ENCODE data around the gene STK32B.

Gene STK32B

GRCh38 chr4:5222047-5222446 is 170.8 kb downstream of the STK32B start:
- TF ChIP-seq GATA2 (IDR thresholded peaks at IDR 0.05; ENCODE audit: low read depth, low read length) (no peak), GATA3 (IDR thresholded peaks at IDR 0.05; ENCODE audit: low read depth, low read length) (no peak)

- no peak for TF ChIP-seq GATA2 (IDR thresholded peaks at IDR 0.05; ENCODE audit: low read depth, low read length)
- no peak for TF ChIP-seq GATA3 (IDR thresholded peaks at IDR 0.05; ENCODE audit: low read depth, low read length)
Measured at GRCh38 chr4:5222951-5223350, 171.7 kb downstream of the STK32B start.

DNA sequence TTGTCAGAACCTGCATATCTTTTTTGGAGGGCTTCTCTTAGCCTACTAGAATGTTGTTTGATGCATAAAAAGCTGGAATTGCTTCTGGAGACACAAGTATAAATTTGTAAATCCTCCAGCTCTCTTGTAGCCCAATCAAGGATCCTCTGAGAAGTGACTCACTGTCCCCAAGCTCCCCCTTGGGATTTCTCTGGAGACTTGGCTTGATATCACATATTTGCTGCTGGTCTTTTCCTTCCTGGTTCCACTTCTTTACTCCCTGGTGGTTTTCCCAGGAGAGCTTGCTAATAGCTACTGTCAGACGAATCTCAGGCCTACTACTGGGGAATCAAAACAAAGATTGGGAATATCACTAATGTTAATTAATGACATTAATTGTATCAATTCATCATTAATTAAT is 173.1 kb downstream of the STK32B start:
- TF ChIP-seq GATA3 (IDR thresholded peaks at IDR 0.05; ENCODE audit: low read depth, low read length) (no peak), GATA2 (IDR thresholded peaks at IDR 0.05; ENCODE audit: low read depth, low read length) (no peak)

DNA sequence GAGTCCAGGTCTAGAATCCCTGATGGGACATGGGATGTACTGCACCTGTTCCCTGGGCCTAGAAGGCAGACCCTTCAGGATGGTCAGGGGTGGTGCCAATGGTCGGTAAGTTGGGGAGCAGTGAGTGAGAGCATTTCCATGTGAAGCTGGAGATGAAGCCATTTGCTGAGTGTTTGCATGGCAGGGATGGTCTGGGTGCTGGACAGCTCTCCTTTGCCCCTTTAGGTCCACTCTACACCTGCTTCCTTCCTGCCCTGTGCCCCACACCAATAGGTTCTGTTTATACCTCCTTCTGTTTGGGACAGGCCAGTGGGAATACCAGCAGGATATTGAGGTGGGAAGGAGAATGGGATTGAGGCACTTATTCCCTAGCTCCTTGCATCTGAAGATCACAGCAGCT is 181.3 kb downstream of the STK32B start:
- TF ChIP-seq GATA3 (IDR thresholded peaks at IDR 0.05; ENCODE audit: low read depth, low read length) (no peak), GATA2 (IDR thresholded peaks at IDR 0.05; ENCODE audit: low read depth, low read length) (no peak)

DNA sequence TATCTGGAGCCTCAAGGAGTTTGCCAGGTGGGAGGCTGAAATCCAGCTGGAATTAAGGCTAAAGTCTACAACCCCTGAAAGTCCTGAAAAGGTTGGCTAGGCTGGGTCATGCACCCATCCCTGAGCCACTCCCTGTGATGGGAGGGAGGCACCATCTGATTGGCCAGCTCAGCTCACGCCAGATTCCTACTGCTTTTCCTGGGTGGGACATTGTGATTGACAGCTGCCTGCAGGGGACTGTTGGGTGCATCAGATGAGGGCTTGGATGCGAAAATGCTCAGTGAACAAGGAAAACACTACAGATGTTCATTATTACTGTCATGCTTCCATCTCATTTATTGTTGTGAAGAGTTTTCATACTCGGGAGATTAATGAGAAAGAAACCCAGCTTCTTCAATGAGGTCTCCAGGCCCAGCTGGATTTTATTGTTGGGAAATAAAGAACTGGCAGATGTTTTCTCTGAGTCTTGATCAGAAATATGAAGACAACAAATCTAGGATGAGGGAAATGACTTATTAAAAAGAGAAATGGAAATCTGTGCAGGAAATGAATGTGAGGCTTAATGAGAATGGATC is 185.9 kb downstream of the STK32B start:
- no peak for TF ChIP-seq GATA2 (IDR thresholded peaks at IDR 0.05; ENCODE audit: low read depth, low read length)
- no peak for TF ChIP-seq GATA3 (IDR thresholded peaks at IDR 0.05; ENCODE audit: low read depth, low read length)

DNA sequence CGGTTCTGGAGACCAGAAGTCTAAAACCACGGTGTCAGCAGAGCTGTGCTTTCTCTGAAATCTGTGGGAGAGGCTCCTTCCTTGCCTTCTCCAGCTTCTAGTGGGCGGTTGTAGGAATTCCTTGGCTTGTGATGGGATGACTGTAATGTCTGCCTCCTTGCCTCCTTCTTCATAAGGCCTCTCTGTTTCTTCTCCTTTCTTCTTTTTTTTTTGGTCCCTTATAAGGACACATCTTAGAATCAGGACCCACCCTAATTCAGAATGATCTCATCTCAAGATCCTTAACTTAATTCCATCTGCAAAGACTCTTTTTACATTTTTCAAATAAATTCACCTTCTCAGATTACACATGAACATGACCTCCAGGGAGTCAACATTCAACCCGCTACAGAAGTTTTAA is 186.9 kb downstream of the STK32B start:
- TF ChIP-seq GATA3 (IDR thresholded peaks at IDR 0.05; ENCODE audit: low read depth, low read length) (no peak), GATA2 (IDR thresholded peaks at IDR 0.05; ENCODE audit: low read depth, low read length) (no peak)

GRCh38 chr4:5247735-5248134 is 196.5 kb downstream of the STK32B start:
- no peak for TF ChIP-seq GATA2 (IDR thresholded peaks at IDR 0.05; ENCODE audit: low read depth, low read length)
- TF ChIP-seq GATA3 (IDR thresholded peaks at IDR 0.05; ENCODE audit: low read depth, low read length), result no peak

DNA sequence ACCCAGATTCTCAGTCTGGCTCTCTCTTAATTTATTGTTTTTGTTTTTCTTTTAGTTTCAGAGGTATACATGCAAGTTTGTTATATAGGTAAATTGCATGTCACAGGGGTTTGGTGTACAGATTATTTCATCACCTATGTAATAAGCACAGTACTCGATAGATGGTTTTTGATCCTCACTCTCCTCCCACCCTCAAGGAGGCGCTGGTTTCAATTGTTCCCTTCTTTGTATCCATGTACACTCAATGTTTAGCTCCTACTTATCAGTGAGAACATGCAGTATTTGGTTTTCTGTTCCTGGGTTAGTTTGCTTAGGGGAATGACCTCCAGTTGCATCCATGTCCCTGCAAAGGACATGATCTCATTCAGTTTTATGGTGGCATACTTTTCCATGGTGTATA is 198.4 kb downstream of the STK32B start:
- no peak for TF ChIP-seq GATA3 (IDR thresholded peaks at IDR 0.05; ENCODE audit: low read depth, low read length)
- TF ChIP-seq GATA2 (IDR thresholded peaks at IDR 0.05; ENCODE audit: low read depth, low read length), result no peak

- TF ChIP-seq GATA3 (IDR thresholded peaks at IDR 0.05; ENCODE audit: low read depth, low read length) (no peak), GATA2 (IDR thresholded peaks at IDR 0.05; ENCODE audit: low read depth, low read length) (no peak)
Measured at GRCh38 chr4:5256421-5256820, 205.1 kb downstream of the STK32B start.

- TF ChIP-seq GATA2 (IDR thresholded peaks at IDR 0.05; ENCODE audit: low read depth, low read length) (no peak), GATA3 (IDR thresholded peaks at IDR 0.05; ENCODE audit: low read depth, low read length) (no peak)
Measured at GRCh38 chr4:5257086-5257485, 205.8 kb downstream of the STK32B start.

DNA sequence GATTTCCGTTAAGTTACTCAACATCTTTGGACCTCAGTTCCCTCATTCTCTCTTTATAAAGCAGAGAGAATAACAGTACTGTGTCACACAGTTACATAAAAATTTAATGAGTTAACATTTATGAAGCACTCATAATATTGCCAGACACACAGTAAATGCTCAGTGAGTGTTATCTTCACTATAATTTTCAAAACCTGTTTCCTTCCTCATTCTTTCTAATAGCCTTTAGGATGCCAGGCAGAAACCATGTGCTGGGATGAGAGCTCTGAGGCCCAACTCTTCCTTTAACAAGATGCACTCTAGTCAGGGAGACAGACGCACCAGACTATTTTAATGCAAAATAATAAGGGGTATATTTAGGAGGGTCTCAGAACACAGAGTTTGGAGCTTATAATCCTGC is 208.2 kb downstream of the STK32B start:
- no peak for TF ChIP-seq GATA3 (IDR thresholded peaks at IDR 0.05; ENCODE audit: low read depth, low read length)
- no peak for TF ChIP-seq GATA2 (IDR thresholded peaks at IDR 0.05; ENCODE audit: low read depth, low read length)

- TF ChIP-seq GATA2 (IDR thresholded peaks at IDR 0.05; ENCODE audit: low read depth, low read length) (no peak), GATA3 (IDR thresholded peaks at IDR 0.05; ENCODE audit: low read depth, low read length) (no peak)
Measured at GRCh38 chr4:5260121-5260520, 208.8 kb downstream of the STK32B start.

DNA sequence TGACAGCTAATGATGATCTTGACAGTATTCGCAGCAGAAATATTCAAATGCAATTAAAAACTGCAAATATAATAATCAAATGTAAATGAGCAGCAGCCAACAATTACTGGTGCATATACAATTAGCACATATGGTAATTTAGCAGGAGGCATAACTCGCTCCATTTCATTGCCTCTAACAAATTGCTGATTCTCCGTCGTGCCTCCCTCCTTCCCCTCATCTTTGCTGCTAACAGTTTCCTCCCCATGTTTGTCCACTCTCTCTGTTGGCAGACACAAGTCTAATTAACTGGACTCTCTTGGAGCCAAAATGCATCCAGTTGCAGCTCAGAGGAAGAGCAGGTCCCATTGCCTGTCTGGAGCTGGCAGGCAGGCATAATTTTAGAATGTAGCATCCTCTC is 210.6 kb downstream of the STK32B start:
- TF ChIP-seq GATA2 (IDR thresholded peaks at IDR 0.05; ENCODE audit: low read depth, low read length) (no peak), GATA3 (IDR thresholded peaks at IDR 0.05; ENCODE audit: low read depth, low read length) (no peak)

DNA sequence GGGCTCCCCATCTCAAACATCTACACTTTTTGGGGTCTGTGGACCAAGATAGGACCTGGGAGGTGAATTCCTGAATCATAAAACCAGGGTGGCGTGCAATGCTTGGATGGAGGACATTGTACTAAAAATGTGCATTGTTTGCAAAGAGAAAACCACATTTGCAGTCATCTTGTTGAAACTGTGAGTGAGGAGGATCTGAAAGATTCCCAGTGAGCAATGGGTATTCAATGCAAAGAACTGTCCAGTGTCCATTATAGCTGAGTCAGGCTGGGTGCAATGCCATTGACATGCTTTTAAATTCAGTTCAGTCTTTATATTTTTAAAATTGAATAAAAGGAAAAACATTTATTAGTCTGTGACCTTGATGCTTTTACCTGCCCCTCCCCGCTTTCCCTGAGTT is 215.7 kb downstream of the STK32B start:
- TF ChIP-seq GATA2 (IDR thresholded peaks at IDR 0.05; ENCODE audit: low read depth, low read length) (no peak), GATA3 (IDR thresholded peaks at IDR 0.05; ENCODE audit: low read depth, low read length) (no peak)

DNA sequence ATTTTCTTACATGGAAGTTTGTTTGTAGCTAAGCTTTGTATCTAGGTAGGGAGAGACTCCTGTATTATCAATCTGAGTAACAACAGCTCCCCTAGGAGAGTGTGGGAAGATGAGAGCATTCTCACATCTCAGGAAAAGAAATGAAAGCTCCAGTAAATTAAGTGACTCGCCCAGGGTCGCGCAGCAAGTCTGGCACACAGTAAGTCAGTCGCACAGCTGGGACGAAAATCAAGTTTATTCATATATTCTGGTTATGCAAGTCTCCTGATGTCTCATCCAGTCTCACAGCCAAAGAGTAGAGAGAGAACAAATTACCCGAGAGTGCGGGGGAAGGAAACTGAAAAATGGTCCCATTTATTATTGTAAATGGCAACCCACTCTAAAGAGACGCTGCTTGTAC is 216.1 kb downstream of the STK32B start:
- no peak for TF ChIP-seq GATA2 (IDR thresholded peaks at IDR 0.05; ENCODE audit: low read depth, low read length)
- TF ChIP-seq GATA3 (IDR thresholded peaks at IDR 0.05; ENCODE audit: low read depth, low read length), result no peak

- TF ChIP-seq GATA2 (IDR thresholded peaks at IDR 0.05; ENCODE audit: low read depth, low read length) (no peak), GATA3 (IDR thresholded peaks at IDR 0.05; ENCODE audit: low read depth, low read length) (no peak)
Measured at GRCh38 chr4:5276475-5277075, 225.3 kb downstream of the STK32B start.

All from SH-SY5Y (cell line).